ENCODE measurements around the gene CEP95.

Gene CEP95

GRCh38 chr17:64579917-64580316, 73.1 kb downstream of the CEP95 start:
- no peak for DNase-seq

DNA sequence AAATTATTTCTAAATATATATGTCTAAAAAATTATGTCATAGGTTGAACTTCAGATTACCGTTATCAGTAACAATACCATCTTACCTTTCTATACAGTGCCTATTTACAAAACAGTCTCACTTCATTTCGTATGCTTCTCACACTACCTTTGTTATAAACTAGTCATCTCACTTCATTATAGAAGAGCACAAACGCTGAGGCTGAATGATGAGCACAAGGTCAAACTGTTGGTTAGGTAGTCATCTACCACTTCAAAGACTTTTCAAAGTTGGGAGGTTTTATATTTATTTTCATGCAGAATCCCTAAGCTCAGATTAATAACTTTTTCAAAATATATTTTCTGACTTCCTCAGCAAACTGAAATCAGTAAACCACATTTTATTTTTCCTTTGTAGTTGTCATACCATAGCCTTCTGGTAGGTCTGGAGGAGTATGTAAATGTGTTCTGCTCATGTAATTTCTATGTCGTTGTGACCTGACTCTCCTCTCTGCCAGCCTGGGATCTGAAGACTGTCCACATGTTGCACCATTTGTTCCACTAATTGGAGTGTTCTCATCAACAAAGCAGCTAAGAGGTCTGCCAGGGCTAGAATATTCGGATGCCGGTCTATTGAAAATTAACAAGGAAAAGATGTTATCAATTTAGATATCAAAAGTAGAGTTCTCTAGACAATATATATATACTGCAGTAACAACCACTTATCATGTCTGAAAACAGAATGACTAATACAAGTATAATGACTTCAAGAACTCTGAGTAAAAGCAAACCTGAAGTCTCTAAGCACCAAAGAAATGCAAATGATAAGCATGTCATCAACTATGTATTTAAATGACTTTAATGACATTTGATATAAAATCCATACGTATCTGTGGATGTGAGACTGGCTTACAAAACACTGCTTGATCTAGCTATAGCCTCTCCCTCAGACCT, 73.9 kb downstream of the CEP95 start:
- no peak for DNase-seq

DNA sequence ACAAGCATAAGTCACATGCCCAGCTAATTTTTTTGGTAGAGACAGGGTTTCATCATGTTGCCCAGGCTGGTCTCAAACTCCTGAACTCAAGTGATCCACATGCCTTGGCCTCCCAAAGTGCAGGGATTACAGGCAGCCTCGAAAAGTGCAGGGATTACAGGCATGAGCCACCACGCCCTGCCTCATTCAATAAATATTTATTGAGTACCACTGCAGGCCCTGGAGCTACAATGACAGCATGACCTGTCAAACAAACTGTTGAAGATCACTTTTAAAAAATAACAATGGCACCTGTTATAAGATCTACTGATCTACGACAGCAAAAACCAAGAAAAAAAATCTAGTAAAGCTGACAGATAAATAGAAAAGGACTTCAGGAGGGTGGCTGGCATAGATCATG, 76.3 kb downstream of the CEP95 start:
- no peak for DNase-seq

- DNase-seq, result no peak
Observed at GRCh38 chr17:64585146-64585545, 78.4 kb downstream of the CEP95 start.
